K562 (cell line): ENCODE results near the gene DYRK1A. TPM values are rescaled to one million over a fixed set of nuclear protein-coding genes. Genes with fewer than 3 reads are reported as not detected.

Experiments
- BRD9 ChIP-seq: fragments of 450-650 bp; IDR thresholded peaks from 2 replicates; pipeline ENCODE4 v1.6.1; 2018; ENCODE audit warnings: low read depth; ENCODE audit not compliant: partially characterized antibody
- MCM2 ChIP-seq: fragments of 450-650 bp; IDR thresholded peaks from 2 replicates; pipeline ENCODE4 v1.6.1; 2017; ENCODE audit warnings: low read depth, mild to moderate bottlenecking
- MCM7 ChIP-seq, 2 experiments: fragments of 450-650 bp; IDR thresholded peaks; 2 replicates each; pipeline ENCODE4 v1.6.1; 2016 to 2018
- NBN ChIP-seq: fragments of 450-650 bp; IDR thresholded peaks from 2 replicates; pipeline ENCODE4 v1.6.1; 2016; ENCODE audit warnings: low read depth, mild to moderate bottlenecking
- TOE1 ChIP-seq, 2 experiments: fragments of 450-650 bp in 1 of 2; sonication (generic) in 1 of 2; formaldehyde crosslinking in 1 of 2; IDR thresholded peaks; 2 replicates each; pipeline versions ENCODE4 v1.7.1 to v1.8.0; 2016 to 2022; ENCODE audit warnings: borderline replicate concordance in 2 of 2, mild to moderate bottlenecking in 2 of 2, antibody characterized with exemption in 1 of 2, inconsistent platforms in 1 of 2, low read depth in 1 of 2, missing genetic modification reagents in 1 of 2, moderate library complexity in 1 of 2
- polyA plus RNA-seq, 8 experiments: library from polyadenylated mRNA; depleted of rRNA in 4 of 8; stranded (reverse) in 5 of 8; unstranded in 3 of 8; fragments of >200 nt; fragmentation: Nextera tagmentation in 2 of 8; fragmentation: Illumina TruSeq in 1 of 8; extraction: Ambion mirVana in 2 of 8; extraction: Trizol in 1 of 8; gene quantifications; 2 replicates each; pipeline versions ENCODE4 v1.2.1 to v1.2.3, GENCODE V29; 2011 to 2014; ENCODE audit warnings: inconsistent platforms in 1 of 8, missing spikeins in 1 of 8
- total RNA-seq, 7 experiments: library from RNA; depleted of rRNA in 6 of 7; stranded (reverse); fragments of >200 nt in 6 of 7; fragmentation: Illumina TruSeq in 2 of 7; extraction: Trizol in 2 of 7; gene quantifications; 2 replicates each; pipeline versions ENCODE4 v1.2.1 to v1.2.3, GENCODE V29; 2011 to 2021; ENCODE audit warnings: low replicate concordance in 1 of 7
- TF ChIP-seq, protein P1 (sequence below), 2 experiments: fragments of 450-650 bp; formaldehyde crosslinking in 1 of 2; IDR thresholded peaks; 2 replicates each; pipeline versions ENCODE4 v1.4.0 to v1.6.1; 2014 to 2020; ENCODE audit warnings: mild to moderate bottlenecking in 2 of 2, borderline replicate concordance in 1 of 2, low read depth in 1 of 2
- TF ChIP-seq, protein P2 (sequence below): sonication (generic); formaldehyde crosslinking; IDR thresholded peaks from 2 replicates; pipeline ENCODE4 v1.8.0; 2022; ENCODE audit warnings: mild to moderate bottlenecking, low read depth, missing genetic modification reagents
- TF ChIP-seq, protein P3 (sequence below): fragments of 450-650 bp; IDR thresholded peaks from 2 replicates; pipeline ENCODE4 v1.7.0; 2016; ENCODE audit warnings: borderline replicate concordance
- TF ChIP-seq, protein P4 (sequence below), 2 experiments: fragments of 450-650 bp in 1 of 2; IDR thresholded peaks; 2 replicates each; pipeline ENCODE4 v1.6.1; 2011 to 2017; ENCODE audit warnings: low read depth in 2 of 2, antibody characterized with exemption in 1 of 2, borderline replicate concordance in 1 of 2, low read length in 1 of 2, mild to moderate bottlenecking in 1 of 2, mixed read lengths in 1 of 2; ENCODE audit not compliant: control insufficient read depth in 1 of 2

Gene DYRK1A
- total and polyA plus RNA-seq, 9 of the 15 experiments (the other 6 are each of a cell fraction or from before 2014, with no cell fraction given), result 3.7 to 64.8 (median 42.3) TPM

DNA sequence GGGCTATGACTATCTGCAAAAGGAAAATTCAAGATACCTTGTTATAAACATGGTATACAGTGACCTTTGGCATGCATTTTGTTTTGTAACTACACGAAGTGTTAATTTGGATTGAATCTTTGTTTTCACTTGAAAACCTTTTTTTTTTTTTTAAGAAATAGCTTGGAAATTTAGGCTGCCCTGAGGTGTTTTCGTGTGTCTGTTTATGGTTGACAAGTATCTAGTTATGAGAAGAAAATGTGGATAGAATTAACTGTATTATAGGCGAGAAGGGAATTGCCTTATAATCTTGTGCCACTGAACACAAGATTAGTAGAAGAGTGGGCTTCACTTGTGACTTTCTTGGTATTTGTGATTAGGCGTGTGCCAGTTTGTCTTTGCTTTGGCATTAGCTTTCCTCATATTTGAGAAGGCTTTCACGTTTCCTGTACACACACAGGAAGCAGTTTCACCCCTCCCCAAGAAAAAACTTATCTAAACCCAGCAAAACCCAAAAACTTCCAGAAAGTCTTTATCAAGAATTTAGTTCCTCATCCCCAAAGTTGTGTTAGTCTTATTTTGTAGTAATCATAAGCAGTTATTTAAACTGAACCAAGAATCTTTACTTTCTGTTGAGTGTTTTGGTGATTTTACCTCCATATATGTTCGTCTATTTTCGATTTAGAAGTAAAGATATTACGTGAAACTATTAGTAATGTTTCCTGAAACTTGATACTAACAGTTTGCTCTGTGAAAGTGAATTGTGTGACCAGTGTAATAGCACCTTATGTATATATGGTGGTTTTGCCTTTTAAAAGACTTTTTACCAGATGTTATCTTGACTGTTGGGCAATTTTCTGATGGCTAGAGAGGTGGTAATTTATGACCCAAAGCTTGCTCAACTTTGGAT, 3.8 kb downstream of the DYRK1A start (continued):
- TF ChIP-seq, protein P1, sequence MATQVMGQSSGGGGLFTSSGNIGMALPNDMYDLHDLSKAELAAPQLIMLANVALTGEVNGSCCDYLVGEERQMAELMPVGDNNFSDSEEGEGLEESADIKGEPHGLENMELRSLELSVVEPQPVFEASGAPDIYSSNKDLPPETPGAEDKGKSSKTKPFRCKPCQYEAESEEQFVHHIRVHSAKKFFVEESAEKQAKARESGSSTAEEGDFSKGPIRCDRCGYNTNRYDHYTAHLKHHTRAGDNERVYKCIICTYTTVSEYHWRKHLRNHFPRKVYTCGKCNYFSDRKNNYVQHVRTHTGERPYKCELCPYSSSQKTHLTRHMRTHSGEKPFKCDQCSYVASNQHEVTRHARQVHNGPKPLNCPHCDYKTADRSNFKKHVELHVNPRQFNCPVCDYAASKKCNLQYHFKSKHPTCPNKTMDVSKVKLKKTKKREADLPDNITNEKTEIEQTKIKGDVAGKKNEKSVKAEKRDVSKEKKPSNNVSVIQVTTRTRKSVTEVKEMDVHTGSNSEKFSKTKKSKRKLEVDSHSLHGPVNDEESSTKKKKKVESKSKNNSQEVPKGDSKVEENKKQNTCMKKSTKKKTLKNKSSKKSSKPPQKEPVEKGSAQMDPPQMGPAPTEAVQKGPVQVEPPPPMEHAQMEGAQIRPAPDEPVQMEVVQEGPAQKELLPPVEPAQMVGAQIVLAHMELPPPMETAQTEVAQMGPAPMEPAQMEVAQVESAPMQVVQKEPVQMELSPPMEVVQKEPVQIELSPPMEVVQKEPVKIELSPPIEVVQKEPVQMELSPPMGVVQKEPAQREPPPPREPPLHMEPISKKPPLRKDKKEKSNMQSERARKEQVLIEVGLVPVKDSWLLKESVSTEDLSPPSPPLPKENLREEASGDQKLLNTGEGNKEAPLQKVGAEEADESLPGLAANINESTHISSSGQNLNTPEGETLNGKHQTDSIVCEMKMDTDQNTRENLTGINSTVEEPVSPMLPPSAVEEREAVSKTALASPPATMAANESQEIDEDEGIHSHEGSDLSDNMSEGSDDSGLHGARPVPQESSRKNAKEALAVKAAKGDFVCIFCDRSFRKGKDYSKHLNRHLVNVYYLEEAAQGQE (IDR thresholded peaks at IDR 0.05; ENCODE audit: borderline replicate concordance), result peak; percentile 6; the same call in 1 of the 2 replicates
- TF ChIP-seq, protein P1 (CRISPR knock-in tag; IDR thresholded peaks at IDR 0.05; ENCODE audit: low read depth), result no peak
- TF ChIP-seq, protein P2, sequence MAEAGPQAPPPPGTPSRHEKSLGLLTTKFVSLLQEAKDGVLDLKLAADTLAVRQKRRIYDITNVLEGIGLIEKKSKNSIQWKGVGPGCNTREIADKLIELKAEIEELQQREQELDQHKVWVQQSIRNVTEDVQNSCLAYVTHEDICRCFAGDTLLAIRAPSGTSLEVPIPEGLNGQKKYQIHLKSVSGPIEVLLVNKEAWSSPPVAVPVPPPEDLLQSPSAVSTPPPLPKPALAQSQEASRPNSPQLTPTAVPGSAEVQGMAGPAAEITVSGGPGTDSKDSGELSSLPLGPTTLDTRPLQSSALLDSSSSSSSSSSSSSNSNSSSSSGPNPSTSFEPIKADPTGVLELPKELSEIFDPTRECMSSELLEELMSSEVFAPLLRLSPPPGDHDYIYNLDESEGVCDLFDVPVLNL (CRISPR knock-in tag), result no peak
- TF ChIP-seq BRD9 (peak; percentile 29), TOE1 (IDR thresholded peaks at IDR 0.05; ENCODE audit: borderline replicate concordance) (no peak), TOE1 (CRISPR knock-in tag; IDR thresholded peaks at IDR 0.05; ENCODE audit: borderline replicate concordance, low read depth) (no peak), MCM2 (no peak), NBN (peak; percentile 72; the same call in 1 of the 2 replicates), MCM7 (IDR thresholded peaks at IDR 0.05) (no peak)
- TF ChIP-seq, protein P3, sequence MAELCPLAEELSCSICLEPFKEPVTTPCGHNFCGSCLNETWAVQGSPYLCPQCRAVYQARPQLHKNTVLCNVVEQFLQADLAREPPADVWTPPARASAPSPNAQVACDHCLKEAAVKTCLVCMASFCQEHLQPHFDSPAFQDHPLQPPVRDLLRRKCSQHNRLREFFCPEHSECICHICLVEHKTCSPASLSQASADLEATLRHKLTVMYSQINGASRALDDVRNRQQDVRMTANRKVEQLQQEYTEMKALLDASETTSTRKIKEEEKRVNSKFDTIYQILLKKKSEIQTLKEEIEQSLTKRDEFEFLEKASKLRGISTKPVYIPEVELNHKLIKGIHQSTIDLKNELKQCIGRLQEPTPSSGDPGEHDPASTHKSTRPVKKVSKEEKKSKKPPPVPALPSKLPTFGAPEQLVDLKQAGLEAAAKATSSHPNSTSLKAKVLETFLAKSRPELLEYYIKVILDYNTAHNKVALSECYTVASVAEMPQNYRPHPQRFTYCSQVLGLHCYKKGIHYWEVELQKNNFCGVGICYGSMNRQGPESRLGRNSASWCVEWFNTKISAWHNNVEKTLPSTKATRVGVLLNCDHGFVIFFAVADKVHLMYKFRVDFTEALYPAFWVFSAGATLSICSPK, result no peak
- TF ChIP-seq, protein P4, sequence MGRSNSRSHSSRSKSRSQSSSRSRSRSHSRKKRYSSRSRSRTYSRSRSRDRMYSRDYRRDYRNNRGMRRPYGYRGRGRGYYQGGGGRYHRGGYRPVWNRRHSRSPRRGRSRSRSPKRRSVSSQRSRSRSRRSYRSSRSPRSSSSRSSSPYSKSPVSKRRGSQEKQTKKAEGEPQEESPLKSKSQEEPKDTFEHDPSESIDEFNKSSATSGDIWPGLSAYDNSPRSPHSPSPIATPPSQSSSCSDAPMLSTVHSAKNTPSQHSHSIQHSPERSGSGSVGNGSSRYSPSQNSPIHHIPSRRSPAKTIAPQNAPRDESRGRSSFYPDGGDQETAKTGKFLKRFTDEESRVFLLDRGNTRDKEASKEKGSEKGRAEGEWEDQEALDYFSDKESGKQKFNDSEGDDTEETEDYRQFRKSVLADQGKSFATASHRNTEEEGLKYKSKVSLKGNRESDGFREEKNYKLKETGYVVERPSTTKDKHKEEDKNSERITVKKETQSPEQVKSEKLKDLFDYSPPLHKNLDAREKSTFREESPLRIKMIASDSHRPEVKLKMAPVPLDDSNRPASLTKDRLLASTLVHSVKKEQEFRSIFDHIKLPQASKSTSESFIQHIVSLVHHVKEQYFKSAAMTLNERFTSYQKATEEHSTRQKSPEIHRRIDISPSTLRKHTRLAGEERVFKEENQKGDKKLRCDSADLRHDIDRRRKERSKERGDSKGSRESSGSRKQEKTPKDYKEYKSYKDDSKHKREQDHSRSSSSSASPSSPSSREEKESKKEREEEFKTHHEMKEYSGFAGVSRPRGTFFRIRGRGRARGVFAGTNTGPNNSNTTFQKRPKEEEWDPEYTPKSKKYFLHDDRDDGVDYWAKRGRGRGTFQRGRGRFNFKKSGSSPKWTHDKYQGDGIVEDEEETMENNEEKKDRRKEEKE (IDR thresholded peaks at IDR 0.05; ENCODE audit: borderline replicate concordance in 1 of 2, control insufficient read depth in 1 of 2, low read depth in 2 of 2, low read length in 1 of 2), result no peak
